HCT116 (cell line): Measurements from ENCODE around the gene INKA2.

ENCODE experiments used
- ATF3 ChIP-seq: IDR thresholded peaks from 2 replicates; pipeline ENCODE4 v1.6.1; 2012
- EZH2 ChIP-seq: fragments of 200-600 bp; sonication (generic); IDR thresholded peaks from 2 replicates; pipeline ENCODE4 v1.6.1; 2017; ENCODE audit warnings: antibody characterized with exemption, mixed run types
- EZH2phosphoT487 ChIP-seq: fragments of 200-600 bp; IDR thresholded peaks from 2 replicates; pipeline ENCODE4 v1.6.1; 2018; ENCODE audit warnings: antibody characterized with exemption, borderline replicate concordance
- JUND ChIP-seq: IDR thresholded peaks from 2 replicates; pipeline ENCODE4 v1.6.1; 2012
- POLR2A ChIP-seq: IDR thresholded peaks from 2 replicates; pipeline ENCODE4 v1.7.0; 2011; ENCODE audit warnings: borderline replicate concordance; ENCODE audit not compliant: insufficient read depth, insufficient read length; ENCODE audit errors: extremely low read depth
- POLR2AphosphoS5 ChIP-seq: IDR thresholded peaks from 2 replicates; pipeline ENCODE4 v1.6.1; 2011; ENCODE audit warnings: mild to moderate bottlenecking, low read depth, low read length, moderate library complexity
- YY1 ChIP-seq: IDR thresholded peaks from 2 replicates; pipeline ENCODE4 v1.6.1; 2011; ENCODE audit warnings: low read length, low read depth, moderate library complexity, mild to moderate bottlenecking; ENCODE audit not compliant: insufficient replicate concordance; ENCODE audit errors: extremely low read depth
- ZBTB33 ChIP-seq: IDR thresholded peaks from 2 replicates; pipeline ENCODE4 v1.6.1; 2011; ENCODE audit warnings: mild to moderate bottlenecking, low read length, moderate library complexity; ENCODE audit not compliant: insufficient replicate concordance; ENCODE audit errors: extremely low read depth
- TF ChIP-seq, protein P1 (sequence below), 3 experiments: fragments of 200-600 bp in 1 of 3; sonication (generic) in 1 of 3; IDR thresholded peaks in 2 of 3; conservative IDR thresholded peaks in 1 of 3; 2 replicates each; pipeline ENCODE4 v1.5.1; 2012 to 2017; ENCODE audit warnings: low read depth in 2 of 3, low read length in 2 of 3, antibody characterized with exemption in 1 of 3, borderline replicate concordance in 1 of 3, control low read depth in 1 of 3, mild to moderate bottlenecking in 1 of 3, mixed read lengths in 1 of 3, mixed run types in 1 of 3, moderate library complexity in 1 of 3; ENCODE audit not compliant: insufficient read depth in 1 of 3
- TF ChIP-seq, protein P2 (sequence below): IDR thresholded peaks from 2 replicates; pipeline ENCODE4 v1.6.1; 2012; ENCODE audit warnings: low read depth

DNA sequence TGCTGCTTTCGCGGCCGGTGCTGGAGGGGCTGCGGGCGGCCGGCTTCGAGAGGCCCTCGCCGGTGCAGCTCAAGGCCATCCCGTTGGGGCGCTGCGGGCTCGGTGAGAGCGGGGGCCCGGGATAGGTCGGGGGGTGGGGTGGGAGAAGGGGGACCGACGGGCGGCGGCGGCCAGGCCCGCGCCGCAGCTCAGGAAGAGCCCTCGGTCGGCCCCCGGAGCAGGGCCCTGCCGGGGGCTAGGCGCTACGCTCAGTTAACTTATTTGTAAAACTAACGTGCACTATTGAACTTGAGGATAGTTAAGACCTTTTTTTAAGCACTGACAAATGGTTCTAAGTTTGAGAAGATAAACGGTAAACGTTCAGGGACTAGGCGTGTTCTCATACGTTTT is 16.9 kb upstream of the INKA2 start:
- TF ChIP-seq, protein P1, sequence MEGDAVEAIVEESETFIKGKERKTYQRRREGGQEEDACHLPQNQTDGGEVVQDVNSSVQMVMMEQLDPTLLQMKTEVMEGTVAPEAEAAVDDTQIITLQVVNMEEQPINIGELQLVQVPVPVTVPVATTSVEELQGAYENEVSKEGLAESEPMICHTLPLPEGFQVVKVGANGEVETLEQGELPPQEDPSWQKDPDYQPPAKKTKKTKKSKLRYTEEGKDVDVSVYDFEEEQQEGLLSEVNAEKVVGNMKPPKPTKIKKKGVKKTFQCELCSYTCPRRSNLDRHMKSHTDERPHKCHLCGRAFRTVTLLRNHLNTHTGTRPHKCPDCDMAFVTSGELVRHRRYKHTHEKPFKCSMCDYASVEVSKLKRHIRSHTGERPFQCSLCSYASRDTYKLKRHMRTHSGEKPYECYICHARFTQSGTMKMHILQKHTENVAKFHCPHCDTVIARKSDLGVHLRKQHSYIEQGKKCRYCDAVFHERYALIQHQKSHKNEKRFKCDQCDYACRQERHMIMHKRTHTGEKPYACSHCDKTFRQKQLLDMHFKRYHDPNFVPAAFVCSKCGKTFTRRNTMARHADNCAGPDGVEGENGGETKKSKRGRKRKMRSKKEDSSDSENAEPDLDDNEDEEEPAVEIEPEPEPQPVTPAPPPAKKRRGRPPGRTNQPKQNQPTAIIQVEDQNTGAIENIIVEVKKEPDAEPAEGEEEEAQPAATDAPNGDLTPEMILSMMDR (IDR thresholded peaks at IDR 0.05 in 2 of 3, conservative IDR thresholded peaks at IDR 0.05 in 1 of 3; ENCODE audit: borderline replicate concordance in 1 of 3, insufficient read depth in 1 of 3, low read depth in 2 of 3, low read length in 2 of 3) = no peak
- TF ChIP-seq ZBTB33 (no peak), POLR2AphosphoS5 (no peak), EZH2 (no peak), ATF3 (no peak), POLR2A (no peak), JUND (no peak), EZH2phosphoT487 (no peak), YY1 (no peak)
- TF ChIP-seq, protein P2, sequence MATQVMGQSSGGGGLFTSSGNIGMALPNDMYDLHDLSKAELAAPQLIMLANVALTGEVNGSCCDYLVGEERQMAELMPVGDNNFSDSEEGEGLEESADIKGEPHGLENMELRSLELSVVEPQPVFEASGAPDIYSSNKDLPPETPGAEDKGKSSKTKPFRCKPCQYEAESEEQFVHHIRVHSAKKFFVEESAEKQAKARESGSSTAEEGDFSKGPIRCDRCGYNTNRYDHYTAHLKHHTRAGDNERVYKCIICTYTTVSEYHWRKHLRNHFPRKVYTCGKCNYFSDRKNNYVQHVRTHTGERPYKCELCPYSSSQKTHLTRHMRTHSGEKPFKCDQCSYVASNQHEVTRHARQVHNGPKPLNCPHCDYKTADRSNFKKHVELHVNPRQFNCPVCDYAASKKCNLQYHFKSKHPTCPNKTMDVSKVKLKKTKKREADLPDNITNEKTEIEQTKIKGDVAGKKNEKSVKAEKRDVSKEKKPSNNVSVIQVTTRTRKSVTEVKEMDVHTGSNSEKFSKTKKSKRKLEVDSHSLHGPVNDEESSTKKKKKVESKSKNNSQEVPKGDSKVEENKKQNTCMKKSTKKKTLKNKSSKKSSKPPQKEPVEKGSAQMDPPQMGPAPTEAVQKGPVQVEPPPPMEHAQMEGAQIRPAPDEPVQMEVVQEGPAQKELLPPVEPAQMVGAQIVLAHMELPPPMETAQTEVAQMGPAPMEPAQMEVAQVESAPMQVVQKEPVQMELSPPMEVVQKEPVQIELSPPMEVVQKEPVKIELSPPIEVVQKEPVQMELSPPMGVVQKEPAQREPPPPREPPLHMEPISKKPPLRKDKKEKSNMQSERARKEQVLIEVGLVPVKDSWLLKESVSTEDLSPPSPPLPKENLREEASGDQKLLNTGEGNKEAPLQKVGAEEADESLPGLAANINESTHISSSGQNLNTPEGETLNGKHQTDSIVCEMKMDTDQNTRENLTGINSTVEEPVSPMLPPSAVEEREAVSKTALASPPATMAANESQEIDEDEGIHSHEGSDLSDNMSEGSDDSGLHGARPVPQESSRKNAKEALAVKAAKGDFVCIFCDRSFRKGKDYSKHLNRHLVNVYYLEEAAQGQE = no peak
